T-helper 1 cell (primary cell): Measurements from ENCODE around the gene RNF213.
A peak's percentile ranks its signal among the peaks of the same experiment; 100 is the strongest.

Source experiments
- DNase-seq, 5 donors: peaks; one replicate each; pipeline ENCODE4 v3.0.0-alpha.2; 2012 to 2020

RNF213 gene

DNA sequence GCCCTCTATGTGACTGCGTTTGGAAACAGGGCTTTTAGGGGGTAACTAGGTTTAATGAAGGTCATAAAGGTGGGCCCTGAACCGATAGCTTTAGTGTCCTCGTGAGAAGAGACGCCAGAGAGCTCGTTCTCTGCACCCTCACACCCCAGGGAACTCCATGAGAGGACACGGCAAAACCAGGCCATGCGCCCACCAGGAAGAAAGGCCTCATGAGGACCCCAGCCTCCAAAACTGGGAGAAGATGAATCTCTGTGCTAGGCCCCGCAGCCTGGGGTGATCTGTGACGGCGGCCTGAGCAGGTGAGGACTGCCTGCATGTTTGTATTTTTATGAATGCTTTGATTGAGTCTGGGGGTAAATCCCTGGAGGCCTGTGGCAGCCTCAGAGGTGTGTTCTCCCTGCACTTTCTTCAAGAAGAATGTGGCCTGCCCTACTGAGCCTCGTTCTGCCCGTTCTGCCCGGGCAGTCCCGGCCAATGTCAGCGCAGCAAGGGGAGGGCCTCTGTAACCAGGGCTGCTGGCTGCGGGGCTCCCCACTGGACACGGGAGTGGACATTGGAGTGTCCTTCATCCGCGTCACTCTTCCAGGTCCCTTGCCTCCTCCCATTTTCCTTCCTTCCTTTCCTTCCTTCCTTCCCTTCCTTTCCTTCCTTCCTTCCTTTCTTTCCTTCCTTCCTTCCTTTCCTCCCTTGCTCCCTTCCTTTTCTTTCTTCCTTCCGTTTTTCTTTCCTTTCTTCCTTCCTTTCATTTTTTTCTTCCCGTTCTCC is 6.8 kb upstream of the RNF213 start:
- DNase-seq = no peak

DNA sequence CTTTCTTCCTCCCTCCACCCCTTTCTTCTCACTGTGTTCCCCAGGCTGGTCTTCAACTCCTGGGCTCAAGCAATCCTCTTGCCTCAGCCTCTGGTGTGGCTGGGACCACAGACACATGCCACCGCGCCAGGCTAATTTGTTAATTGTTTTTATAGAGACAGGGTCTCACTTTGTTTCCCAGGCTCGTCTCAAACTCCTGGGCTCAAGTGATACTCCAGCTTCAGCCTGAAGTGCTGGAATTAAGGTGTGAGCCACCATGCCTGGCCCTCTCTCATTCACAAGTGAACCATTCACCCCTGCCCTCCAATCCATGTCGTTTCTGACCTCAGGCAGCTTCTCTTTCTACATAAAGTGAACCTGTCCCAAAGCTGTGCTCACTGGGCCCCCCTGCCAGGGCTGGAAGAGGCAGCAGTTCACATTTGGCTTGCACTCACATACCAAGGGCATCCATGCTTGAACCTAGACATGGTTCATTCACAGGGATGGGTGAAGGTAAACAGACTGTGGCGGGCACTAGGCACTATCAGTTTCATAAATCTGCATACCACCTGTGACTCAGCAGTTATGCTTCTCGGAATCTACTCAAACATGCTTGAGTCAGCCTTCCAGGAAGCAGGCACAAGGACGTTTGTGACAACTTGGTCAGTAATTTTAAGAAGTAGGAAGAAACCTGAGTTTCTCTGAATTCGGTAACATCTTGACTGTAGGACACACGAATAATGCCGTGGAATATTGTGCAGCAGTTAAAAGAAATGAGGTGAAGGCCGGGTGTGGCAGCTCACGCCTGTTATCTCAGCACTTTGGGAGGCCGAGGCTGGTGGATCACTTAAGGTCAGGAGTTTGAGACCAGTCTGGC is 6.0 kb upstream of the RNF213 start:
- DNase-seq = peak in 3 of 5 donors; percentile 40 to 97 (median 42)

DNA sequence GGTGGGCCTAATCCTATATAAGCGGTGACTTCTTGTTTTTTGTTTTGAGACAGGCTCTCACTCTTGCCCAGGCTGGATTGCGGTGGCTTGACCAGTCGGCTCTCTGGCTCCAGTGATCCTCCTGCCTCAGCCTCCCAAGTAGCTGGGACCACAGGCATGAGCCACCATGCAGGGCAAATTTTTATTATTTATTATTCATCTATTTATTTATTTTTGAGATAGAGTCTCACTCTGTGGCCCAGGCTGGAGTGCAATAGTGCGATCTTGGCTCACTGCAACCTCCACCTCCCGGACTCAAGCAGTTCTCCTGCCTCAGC is 4.7 kb upstream of the RNF213 start:
- DNase-seq = no peak

DNA sequence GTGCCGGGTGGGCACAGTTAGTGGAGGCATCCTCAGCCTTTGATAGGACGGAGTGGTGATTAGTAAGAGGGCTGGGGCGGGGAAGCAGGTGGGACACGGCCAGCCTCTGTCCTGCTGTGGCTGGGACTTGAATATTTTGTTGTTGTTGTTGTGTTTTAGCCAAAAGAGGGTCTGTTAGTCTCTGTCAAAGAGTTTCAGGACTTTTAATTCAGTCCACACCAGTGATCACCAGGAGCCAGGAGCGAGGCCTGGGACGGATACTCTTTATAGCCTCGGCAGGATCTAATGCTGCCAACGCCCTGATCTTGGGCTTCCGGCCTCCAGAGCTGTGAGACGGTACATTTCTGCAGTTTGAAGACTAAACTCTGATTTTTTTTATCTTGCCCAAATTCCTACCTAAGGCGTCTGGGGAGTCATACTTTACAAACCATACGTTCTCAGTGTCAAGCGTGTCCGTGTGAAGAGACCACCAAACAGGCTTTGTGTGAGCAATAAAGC is 2.9 kb upstream of the RNF213 start:
- no peak for DNase-seq

DNA sequence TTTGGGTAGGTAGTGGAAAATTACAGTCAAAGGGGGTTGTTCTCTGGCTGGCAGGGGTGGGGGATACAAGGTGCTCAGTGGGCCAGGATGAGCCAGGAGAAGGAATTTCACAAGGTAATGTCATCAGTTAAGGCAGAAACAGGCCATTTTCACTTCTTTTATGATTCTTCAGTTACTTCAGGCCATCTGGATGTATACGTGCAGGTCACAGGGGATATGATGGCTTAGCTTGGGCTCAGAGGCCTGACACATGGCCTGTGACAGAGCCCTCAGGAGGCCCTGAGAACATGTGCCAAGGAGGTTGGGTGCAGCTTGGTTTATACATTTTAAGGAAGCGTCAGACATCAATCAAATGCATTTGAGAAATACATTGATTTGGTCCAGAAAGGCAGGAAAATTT is 2.4 kb upstream of the RNF213 start:
- peak in 1 of 5 donors; percentile 57 for DNase-seq

DNA sequence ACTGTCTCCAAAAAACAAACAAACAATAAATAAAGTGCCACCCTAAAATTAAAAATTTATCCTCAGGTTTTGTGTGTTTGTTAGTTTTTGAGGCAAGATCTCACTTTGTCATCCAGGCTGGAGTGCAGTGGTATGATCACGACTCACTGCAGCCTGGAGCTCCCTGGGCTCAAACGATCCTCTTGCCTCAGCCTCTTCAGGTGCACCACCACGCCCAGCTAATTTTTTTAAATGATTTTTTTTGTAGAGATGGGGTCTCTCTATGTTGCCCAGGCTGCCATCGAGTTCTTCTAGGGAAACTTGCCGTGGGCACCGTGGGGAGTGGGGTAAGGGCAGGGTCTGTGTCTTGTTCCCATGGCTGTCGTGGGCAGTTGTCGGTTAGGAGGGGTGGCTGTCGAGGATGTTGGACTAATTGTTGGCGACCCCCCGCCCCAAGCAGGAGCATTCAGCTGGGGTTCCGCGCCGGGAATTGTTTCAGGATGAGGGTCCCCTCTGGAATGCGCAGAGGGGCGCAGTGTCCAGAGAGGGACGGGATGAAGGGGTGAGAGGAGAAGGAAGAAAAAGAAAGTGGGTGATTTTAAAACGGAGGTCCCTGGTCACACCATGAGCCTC is 1.1 kb upstream of the RNF213 start:
- DNase-seq = peak in 1 of 5 donors; percentile 57

DNA sequence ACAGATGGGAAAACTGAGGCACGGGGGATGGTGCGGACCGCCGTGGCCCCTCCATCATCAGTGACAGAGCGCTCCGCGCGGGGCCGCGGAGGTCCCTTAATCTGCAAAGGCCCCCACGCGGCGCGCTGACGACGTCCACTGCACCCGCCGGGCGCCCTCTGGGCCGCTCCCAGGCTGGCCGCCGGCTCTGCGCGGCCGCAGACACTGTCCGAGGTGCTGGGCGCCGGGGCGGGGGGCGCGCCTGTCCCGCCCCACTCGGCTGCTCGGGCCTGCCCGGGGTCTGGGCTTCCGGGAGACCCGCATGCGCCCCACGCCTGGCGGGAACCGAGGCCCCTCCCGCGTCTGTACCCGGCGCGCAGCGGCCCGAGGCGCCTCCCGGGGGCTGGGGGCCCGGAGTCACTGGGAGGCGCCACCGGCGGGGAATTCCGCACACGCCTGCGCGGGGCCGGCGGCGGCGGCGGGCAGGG is 550 bp upstream of the RNF213 start:
- peak; percentile 74 to 89 (median 80) for DNase-seq

DNA sequence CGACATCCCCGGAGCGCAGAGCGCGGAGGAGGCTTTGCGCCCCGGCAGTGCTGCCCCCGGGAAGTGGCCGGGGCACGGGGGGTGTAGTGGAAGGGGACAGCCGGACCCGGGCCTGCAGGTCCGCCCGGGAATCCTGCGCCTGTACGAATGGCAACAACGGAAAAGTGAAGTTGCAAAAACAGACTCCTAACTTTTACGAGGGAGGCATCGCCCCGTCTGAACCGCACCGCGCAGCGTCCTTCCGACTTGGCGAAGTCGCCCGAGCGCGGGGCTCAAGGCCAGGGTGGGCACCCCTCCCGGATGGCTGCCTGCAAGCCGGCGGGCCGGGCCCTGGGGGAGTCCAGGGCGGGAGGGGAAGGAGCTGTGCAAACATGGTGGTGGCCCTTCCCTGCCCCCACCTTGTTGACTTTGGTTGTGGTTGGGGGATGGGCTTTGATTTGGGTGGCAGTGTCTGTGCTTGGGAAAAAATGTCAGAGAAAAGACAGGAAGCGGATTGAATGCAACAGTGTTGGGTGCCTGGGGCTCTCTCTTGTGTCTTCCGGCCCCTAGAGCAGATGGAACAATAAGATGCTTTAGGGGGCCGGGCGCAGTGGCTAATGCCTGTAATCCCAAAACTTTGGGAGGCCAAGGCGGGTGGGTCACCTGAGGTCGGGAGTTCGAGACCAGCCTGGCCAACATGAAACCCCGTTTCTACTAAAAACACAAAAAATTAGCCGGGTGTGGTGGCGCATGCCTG is 675 bp downstream of the RNF213 start:
- DNase-seq = peak; percentile 32 to 89 (median 58)

DNA sequence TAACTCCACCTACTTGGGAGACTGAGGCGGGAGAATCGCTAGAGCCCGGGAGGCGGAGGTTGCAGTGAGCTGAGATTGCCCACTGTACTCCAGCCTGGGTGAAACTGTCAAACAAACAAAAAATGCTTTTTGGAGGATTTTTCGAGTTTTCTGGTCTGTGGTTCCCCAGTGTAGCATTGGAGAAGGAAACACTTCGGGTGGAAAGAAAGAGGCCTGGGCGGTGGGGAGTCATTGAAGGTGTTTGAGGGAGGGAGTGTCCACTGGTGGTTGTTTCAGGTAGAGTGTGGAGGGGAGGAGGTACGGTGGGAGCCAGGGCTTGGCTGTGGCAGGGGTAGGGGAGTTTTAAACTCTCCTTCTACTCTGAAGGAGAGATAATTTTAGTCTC is 1.2 kb downstream of the RNF213 start:
- DNase-seq = no peak

DNA sequence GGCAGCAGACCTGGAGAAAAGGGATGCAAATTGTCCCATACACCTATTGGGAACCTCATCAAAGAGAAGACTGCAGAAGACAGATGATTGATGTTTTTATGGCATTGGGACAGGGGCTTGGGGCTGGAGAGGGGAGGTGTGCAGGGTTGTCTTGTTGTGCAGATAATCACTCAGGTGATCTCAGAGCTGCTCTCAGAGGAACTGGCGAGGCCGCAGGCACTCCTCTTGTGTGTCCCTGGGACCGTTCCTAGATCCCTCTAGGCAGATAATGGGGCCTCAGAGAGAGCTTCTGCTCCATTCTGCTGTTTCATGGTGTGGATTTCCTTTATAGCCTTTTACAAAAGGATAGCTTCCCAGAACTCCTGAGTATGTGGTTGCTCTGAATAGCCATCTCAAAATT is 1.6 kb downstream of the RNF213 start:
- DNase-seq = no peak

DNA sequence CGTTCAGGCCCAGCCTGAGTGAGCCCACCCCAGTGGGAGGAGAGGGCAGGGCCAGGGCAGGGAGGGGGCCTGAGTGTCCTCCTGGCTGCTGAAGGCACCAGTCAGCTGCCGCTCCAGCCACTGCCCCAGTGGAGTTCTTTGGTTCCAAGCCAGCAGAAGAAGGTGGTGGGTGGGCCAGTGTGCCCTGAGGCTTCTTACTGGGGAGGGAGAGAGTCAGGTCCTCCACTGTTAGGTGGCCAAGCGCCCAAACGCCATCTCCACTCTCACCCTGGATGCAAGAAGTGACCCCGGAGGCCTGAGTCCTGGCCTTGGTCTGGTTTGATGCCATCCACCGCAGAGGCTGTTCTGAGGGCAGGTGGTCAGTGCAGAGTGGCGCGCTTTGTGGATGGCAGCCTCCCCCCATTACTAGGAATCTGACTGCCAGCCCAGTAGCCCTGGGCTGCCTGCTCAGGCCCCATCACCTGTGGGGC is 2.2 kb downstream of the RNF213 start:
- DNase-seq = no peak

DNA sequence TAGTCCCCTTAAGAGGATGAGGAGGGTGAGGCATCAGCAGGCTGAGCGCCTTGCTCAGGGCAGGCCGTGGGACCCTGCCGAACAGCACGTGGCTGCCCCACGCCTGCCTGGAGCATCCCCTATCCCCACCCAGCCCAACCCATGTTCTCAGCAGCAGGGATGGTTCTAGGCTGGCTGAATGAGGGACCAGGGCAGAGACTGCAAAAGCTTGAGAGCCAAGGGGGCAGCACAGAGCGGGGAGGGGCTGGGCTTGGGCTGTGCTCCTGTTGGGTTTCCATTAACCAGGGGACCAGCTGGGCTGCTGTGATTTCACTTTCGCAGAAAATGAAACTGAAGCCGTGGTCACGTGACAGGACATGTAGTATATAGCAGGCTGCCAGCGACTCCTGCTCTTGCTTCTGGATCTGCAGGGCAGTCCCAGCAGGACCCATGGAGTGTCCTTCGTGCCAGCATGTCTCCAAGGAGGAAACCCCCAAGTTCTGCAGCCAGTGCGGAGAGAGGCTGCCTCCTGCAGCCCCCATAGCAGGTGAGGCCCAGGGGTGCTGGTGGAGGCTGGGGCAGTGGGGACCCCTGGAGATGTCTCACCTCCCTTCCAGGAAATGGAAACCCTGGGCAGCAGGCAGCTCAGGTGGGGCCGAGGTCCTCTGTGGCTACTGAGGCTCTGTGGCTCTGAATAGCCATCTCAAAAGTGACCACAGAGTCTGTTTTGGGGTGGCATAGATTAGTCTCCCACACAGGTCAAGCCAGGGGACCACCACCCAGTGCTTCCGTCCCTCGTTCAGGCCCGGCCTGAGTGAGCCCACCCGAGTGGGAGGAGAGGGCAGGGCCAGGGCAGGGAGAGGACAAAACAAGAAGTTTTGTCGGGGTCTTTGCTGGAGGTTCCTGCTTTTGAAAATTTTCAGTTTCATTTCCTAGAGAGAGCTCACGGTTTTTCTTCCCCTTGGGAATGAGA is 2.9 kb downstream of the RNF213 start:
- peak; percentile 66 to 94 (median 80) for DNase-seq

DNA sequence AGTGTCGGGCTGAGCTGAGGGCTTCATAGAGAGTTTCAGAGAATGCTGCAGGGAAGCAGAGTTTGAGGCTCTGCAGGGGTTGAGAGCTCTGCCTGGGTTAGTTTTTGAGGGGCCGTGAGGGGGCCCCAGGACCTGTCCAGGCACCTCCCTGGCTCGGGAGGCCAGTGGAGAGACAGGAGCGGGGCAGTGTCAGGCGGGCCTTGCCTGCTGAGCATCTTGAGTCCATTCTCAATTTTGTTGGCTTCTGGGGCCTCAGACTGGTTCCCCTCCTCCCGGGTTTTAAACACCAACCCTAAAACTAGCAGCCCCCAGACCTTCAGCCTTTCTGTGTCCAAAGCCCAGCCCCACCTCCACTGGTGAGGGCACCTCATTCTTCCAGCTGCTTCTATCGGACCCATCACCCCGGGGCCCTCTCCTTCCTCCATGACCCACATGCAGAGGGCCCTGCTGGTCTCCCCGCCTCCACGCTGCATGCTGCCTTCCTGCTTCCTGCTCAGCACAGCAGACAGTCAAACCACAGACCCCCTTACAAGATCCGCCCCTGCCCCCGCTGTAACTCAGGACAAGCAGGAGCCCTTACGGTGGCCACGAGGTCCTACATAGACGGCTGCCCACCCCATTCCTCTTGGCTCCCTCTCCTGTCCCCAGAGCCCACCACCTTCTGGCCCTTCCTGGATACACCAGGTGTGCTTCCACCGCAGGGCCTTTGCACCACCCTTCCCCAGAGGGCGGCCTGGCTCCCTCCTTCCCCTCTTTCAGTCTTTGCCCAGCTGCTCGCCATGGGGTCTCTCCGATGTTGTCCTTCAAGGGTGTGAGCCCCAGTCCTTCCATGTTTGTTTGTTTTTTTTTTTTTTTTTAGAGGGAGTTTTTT is 3.8 kb downstream of the RNF213 start:
- peak in 3 of 5 donors; percentile 36 to 73 (median 38) for DNase-seq

DNA sequence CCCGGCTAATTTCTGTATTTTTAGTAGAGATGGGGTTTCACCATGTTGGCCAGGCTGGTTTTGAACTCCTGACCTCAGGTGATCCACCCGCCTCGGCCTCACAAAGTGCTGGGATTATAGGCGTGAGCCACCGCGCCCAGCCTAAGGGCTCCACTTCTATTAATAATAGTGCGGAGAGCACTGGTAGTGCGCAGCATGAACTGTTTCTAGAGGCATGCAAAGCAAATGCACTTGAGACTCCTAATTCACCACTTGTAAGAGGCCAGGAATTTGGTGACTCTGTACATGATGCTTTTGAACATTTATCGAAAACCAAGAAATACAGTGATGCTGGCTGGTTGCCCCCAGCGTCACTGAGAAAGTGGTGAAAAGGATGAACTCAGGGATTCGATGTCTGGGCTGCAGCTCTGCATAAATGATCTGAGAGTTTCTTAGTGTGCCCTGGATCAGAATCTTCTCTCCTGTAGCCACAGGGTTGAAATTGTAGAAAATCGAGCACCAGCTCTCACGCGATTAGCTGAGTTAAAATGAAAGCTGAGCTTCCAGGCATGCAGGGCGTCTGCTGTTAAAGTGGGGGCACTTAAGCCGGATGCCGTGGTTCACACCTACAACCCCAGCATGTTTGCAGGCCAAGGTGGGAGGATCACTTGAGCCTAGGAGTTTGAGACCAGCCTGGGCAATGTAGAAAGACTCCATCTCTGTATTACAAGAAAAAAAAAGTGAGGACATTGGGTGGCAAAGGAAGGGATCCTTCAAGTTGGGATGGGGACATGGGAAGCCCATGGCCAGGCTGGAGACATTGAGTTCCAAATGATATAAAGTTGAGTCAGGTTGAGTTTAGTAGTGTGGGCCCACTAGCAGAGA is 4.8 kb downstream of the RNF213 start:
- DNase-seq = peak in 4 of 5 donors; percentile 37 to 92 (median 40)

DNA sequence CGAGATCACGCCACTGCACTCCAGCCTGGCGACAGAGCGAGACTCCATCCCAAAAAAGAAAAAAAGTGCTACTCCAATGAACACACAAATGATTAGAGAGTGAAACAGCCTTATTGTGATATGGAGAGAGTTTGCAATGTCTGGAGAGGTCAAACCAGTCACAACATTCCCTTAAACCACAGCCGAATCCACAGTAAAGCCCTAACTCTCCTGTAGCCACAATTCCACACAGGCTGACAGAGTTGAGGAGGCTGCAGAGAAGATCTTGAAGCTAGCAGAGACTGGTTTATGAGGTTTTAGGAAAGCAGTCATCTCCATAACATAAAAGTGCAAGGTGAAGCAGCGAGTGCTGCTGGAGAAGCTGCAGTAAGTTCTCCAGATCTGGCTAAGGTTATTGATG is 6.7 kb downstream of the RNF213 start:
- DNase-seq = no peak

DNA sequence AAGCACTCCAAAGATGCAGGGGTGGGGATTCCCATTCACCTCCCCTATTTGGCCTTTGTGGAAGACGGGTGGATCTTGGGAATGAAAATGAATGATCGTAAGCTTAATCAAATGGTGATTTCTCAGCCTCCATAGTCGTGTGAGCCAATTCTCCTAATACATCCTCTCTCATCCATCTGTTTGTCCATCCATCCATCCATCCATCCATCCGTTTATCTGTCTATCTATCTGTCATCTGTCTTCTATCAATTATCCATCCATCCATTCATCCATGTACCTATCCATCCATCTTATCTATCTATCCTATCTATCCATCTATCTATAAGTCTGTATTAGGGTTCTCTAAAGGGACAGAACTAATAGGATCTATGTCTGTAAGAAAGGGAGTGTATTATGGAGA is 7.8 kb downstream of the RNF213 start:
- DNase-seq = no peak

DNA sequence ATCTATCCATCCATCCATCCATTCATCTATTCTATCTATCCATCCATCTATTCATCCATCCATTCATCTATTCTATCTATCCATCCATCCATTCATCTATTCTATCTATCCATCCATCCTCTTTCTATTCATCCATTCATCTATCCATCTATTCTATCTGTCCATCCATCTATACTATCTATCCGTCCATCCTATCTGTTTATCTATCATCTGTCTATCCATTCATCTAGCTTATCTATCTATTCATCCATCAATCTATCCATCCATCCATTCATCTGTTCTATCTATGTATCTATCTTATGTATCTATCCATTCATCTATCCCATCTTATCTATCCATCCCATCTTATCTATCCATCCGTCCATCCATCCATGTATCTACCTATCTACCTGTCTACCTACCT is 8.8 kb downstream of the RNF213 start:
- no peak for DNase-seq

DNA sequence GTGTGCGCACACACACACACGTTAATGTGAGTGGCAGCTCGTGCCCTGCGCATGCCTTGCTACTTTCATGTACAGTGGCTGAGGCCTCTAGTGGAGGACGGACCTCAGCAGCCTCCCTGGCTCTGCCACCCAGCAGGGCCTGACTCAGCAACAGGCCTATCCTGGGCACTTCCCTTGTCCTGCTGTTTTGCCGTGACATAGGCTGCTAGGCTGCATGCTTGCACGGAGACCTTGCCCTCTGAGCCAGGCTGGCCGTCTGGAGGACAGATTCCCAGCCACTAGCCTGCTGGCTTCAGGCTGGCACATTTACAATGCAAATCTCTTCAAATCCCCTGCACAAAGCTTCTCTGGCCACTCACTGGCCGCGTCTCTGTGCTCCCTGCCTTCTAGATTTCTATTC is 9.5 kb downstream of the RNF213 start:
- no peak for DNase-seq

DNA sequence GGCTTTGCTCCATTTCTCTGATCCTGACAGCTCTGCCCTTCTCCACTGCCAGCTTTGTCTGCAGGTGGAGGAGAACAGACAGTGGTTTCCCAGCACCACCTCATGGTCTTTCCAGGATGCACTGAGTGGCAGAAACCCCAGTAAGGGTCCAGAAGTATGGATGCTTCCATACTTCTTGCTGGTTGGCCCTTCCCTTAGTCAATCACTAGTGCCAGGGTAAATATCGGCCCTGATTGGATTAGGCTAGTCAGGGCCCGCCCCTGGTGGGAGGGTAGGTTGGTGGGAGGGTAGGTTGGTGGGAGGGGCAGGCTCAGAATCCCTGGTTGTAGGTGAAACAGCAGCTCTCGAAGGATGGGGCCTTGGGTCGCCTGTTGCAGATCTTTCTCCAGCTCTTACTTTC is 10.2 kb downstream of the RNF213 start:
- peak in 1 of 5 donors; percentile 56 for DNase-seq
